T-helper 1 cell (primary cell): ENCODE results near the gene PHAF1.

ENCODE experiments used
- DNase-seq, 5 donors: peaks; one replicate each; pipeline ENCODE4 v3.0.0-alpha.2; 2012 to 2020
- total RNA-seq, 4 donors: gene quantifications; one replicate each; lab custom pipeline; 2026; lab: John Stamatoyannopoulos, UW

PHAF1 gene
- 15.9 to 29.7 (median 27.5) reads per million in 4 donors for total RNA-seq

DNA sequence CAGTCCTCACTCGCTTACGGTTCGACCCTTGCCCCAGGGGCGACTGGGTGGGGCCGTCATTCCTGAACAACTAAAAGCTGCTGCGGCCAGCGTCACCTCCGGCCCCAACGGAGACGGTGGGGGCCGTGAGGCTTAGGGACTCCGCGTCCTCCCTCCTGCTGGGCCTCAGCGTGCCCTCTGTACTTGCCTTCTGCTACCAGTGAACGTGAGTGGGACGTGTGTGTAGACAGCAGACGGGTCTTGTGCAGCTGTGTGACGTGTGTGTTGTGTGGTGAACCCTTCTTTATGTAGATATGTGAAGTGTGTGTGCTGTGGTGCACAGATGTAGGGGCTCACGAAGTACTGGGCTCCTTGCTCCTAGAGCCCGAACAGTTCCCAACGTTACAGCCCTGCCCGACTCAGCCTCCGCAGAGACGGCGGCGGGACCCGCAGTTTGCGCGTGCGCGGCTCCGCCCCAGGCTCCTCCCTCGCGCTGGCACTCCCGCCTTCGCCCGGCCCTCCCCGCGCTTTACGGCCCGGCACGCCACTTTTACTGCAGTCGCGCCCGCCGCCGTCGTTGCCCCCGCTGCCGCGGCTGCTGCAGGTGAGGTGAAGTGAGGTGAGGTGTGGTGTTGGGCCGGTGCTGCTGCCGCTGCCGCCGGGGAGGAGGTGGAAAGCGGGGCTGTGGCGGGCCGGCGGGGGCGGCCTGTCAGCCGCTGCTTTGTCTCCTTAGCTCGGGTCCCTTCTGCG is at the start of gene PHAF1:
Gene PHAF1, plus strand, starts transcription at position 535 of the 729 bp plus-strand sequence. CDS start 235 bp downstream, outside the sequence.
- DNase-seq = peak; percentile 92 to 96 (median 94)

DNA sequence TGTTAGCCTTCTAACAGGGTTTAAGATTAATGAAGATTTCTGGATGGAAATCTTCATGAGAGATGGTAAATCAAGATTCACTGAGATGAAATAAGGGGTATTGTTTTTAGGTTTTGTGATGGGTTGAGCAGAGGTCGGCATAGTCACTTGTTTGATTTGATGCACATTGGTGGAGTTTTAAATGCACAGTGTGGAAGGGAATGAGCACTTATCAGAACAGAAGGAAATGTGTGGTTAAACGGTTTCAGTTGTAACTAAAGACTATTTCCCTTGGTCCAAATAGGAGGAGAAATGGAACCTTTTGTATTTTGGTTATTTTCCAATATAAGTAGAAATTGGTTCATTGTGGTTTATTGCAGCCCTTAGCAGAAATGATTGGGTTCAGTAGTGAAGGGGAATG is 46.7 kb upstream of the PHAF1 start:
- DNase-seq = no peak

DNA sequence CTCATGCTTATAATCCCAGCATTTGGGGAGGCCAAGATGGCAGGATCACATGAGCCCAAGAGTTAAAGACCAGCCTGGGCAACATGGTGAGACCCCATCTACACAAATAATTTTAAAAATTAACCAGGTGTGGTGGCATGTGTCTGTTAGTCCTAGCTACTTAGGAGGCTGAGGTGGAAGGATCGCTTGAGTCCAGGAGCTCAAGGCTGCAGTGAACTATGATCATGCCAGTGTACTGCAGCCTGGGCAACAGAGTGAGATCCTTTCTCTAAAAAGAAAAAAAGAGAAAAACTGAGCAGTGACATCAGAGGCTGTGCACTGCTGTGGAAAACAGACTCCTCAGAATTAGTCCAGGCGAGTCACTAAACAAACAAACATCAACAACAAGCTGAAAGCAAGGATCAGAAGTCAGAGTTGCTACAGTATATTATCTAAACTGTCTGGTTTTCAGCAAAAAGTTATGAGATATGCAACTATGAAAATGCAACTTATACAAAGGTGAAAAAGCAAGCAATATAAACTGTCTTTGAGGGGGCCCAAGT is 41.5 kb upstream of the PHAF1 start:
- DNase-seq = no peak

DNA sequence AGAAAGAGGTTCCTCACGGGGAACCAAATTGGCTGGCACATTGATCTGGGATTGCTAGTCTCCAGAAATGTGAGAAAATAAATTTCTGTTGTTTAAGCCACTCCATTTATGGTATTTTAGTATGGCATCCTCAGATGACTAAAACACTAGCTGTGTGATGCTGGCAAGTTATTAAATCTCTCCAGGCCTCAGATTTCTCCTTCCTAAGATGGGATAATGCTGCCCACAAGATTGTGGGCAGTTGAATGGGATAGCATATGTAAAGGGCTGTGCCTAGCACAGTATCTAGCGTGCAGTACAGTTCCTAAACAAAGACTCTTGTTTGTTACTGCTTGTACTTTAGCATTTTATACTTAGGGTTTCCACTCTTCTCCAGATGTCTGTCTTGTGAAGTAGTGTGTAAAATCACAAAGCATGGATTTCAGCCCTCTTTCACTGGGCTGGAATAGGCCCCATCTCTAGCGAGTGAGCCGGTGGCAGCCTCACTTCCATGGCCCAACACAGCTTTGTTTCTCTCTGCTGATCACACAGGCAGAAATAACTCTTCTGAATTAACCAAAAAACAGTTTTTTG is 38.2 kb upstream of the PHAF1 start:
- no peak for DNase-seq

DNA sequence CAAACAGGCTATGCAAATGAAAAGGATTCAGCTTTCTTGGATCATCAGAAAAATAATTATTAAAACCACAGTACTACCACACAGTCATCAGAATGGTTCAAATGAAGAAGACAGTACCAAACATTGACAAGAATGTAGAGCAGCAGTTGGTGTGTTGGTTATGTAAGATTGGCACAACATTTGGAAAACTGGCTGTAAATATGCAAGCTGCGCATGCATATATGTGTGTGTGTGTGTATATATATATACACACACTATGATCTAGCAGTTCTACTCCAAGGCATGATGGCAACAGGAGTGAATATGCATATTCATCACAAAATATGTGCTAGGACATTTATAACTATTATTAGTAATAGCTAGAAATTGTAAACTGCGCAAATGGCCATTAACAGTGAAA is 34.4 kb upstream of the PHAF1 start:
- no peak for DNase-seq

DNA sequence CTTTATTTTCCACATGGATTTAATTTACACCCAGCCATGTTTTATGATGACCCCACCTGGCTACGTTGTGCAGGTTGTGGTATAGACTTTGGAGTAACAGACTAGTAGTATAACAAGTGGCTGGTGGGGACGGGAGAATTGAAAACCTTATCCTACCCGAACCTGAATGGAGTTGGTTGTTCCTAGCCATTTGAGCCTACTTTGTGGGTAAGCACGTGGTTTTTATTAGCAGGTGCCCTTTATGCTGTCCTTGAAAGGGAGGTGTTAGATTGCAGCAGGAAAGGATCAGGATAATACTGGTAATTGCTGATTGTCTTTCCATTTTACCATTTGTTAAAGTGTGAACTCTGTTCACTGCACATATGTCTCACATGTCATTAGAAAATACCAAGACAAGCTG is 31.9 kb upstream of the PHAF1 start:
- DNase-seq = no peak

DNA sequence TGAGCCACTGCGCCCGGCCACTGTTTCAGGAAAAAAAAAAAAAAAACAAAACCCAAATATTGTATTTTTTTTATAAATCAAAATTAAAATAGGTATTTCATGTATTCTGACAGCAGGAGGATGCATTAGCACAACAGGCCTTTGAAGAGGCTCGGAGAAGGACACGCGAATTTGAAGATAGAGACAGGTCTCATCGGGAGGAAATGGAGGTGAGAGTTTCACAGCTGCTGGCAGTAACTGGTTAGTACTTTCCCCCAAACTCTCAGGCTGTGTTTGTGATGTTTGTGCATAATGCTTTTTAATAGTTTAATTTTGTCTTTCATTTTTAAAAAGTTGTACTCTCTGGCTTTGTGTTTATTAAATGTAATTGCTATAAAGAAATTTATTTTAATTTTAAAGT is 27.6 kb upstream of the PHAF1 start:
- no peak for DNase-seq

DNA sequence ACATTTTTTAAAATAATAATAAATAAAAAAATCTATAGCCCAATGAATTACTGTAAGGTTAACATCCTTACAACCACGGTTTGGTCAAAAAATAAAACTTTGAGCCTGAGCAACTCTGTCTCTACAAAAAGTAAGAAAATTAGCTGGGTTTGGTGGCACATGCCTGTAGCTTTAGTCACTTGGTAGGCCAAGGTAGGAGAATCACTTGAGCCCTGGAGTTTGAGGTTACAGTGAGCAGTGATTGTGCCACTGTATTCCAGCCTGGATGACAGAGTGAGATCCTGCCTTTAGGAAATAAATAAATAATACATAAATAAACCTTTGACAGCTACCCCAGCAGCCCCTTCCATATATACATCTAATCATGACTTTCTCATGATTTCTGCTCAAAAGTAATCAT is 26.9 kb upstream of the PHAF1 start:
- DNase-seq = no peak

DNA sequence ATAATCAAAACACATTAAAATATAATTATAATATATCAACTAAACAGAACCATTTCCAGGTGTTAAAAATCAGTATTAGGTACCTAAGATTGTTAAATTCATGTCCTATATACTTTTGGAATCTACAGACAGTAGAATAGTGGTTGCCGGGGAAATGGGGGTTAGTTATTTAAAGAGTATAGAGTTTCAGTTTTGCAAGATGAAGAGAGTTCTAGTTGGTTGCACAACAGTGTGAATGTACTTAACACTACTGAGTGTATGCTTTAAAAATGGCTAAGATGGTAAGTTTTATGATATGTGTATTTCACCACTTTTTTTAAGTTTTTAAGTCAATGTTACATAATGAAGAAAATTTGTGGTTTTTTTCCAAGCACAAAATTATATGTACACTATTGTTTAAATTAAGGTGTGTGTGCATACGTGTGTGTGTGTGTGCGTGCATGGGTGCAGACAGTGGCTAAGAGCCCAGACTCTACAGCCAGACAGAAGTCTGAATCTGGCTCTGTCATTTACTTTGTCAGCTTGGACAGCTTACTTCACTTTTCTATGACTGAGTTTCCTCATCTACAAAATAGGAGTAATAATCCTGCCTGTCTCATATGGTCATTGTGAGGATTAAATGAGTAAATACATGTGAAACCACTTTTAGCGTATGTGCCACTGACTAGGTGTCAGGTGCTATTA is 25.3 kb upstream of the PHAF1 start:
- no peak for DNase-seq

DNA sequence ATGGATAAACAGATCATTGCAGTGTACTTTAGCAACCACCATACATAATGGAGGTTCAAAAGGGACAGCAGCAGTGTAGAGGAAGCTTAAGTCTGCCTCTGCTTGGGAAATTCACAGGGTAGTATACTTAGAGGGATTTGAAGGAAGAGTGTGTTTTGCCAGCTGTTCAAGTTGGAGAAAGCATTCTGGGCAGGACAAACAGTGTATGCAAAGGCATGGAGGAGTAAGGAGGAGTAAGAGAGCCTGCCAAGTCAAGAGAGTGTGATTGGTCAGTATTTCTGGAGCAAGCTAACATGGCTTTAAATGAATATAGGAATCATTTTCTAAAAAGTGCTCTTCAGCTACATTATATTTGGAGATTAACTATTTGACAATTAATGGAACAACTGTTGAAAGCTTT is 22.9 kb upstream of the PHAF1 start:
- DNase-seq = no peak

DNA sequence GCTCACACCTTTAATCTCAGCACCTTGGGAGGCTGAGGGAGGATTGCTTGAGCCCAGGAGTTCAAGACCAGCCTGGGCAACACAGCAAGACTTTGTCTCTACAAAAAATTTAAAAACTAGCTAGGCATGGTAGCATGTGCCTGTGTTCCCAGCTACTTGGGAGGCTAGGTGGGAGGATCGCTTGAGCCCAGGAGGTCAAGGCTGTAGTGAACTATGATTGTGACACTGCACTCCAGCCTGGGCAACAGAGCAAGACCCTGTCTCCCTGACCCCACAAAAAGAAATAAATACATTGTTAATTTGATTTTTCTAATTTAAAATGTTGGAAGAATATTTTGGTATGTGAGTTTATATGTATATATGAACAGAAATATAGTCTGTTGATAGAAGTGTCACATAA is 22.4 kb upstream of the PHAF1 start:
- DNase-seq = no peak

DNA sequence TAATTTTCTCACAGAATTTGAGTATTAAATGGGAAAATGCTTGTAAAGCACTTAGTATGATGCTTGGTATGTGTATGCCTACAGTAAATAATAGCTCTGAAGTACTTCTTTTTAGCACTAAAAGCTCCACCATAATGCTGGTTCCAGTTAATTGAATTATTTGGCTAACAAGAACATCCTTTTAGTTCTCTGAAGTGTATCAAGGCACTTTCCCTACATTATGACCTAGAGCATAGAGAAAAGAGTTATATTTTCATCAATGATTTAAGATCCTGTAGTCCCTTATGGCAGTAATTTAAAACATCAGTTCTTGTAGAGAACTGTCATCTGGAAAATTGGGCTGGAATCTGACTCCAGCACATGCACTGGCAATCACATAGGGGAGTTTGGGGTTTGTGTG is 21.9 kb upstream of the PHAF1 start:
- no peak for DNase-seq

DNA sequence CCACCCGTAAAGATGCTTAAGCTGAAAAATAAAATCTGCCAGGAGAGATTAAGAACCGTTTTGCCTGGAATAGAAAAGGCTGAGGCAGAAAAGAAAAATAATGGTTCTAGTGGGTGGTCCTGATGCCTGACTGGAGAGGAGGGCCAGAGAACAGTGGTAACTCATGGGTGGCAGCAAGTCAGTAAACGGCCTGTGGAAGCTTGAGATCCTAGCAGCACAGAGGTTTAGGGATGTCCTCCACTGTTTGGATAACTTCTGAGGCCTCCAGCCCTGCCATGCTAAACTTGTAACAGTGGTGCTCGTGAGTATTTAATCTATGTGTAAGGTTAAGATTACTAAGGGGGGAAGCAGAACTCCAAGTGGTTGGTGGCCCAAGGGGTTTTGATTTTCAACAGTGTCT is 21.2 kb upstream of the PHAF1 start:
- no peak for DNase-seq

DNA sequence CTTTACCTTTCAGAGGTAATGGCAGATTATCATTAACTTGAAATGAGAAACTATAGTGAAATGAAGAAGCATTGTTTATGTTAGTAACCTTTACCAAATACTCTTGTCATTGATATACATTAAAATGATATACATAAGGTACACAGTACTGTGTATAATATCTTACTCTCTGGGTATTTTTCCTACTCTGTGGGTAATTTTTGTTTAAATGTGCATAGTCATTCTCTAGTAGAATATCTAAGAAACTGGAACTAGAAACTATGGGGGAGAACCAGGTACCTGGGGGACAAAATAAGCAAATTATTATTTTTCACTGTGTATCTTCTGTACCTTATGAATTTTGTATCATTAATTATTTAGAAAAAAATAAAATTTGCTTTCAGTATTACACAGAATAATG is 20.6 kb upstream of the PHAF1 start:
- no peak for DNase-seq

DNA sequence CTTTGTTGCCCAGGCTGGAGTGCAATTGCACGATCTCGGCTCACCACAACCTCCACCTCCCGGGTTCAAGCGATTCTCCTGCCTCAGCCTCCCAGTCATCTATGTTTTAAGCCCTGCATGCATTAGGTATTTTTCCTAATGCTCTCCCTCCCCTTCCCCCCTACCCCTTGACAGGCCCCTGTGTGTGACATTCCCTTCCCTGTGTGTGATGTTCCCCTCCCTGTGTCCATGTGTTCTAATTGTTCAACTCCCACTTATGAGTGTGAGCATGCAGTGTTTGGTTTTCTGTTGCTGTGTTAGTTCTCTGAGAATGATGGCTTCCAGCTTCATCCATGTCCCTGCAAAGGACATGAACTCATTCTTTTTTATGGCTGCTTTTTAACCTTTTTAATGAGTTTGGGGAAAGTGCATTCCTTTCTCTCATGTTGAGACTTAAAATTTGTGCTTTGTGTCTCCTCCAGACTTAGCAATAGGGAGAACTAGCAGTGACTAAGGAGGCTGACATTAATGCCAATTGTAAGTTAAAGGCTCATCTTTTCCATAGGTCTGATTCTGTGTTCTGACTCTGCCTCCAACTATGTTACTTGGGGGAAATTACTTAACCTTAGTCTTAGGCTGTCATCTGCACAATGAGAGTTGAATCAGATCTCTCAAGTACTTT is 17.7 kb upstream of the PHAF1 start:
- DNase-seq = no peak

DNA sequence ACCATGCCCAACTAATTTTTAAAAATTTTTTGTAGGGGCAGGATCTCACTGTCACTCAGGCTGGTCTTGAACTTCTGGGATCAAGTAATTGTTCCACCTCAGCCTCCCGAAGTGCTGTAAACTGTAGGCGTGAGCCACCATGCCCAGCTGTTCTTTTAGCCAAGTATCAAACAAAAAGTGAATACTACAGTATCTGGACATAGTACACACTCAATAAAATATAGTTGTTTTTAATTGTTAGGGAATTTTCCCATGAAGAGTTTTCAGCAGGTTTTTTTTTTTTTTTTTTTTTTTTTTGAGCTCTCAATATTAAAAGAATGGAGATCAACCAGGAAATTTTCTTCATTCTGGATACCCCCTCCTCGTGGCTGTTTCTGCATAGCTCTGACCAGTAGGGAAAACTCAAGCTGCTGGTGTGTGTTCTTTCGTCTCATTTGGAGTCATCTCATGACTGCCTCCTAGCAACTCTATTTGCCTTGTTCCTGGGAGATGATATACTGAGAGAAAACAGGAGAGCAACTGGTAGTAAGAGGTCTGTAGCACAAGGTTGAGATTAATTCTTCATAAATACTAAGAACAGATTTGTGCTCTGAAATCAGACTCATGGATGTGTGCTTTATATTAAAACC is 16.5 kb upstream of the PHAF1 start:
- no peak for DNase-seq

DNA sequence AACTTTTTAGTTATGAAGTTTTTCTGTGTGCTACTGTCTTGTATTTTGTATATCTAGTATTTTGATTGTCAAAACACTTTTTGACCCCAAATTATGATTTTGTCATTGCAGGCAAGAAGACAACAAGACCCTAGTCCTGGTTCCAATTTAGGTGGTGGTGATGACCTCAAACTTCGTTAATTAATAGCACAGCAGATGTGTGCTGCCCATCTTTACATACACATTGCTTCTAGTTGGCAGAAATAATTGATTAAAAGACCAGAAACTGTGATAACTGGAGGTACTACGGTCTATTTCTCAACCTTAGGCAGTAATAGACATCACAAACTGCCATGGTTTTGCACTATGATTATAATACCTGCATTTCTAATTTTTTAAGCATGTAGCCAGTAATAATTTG is 11.1 kb upstream of the PHAF1 start:
- no peak for DNase-seq

DNA sequence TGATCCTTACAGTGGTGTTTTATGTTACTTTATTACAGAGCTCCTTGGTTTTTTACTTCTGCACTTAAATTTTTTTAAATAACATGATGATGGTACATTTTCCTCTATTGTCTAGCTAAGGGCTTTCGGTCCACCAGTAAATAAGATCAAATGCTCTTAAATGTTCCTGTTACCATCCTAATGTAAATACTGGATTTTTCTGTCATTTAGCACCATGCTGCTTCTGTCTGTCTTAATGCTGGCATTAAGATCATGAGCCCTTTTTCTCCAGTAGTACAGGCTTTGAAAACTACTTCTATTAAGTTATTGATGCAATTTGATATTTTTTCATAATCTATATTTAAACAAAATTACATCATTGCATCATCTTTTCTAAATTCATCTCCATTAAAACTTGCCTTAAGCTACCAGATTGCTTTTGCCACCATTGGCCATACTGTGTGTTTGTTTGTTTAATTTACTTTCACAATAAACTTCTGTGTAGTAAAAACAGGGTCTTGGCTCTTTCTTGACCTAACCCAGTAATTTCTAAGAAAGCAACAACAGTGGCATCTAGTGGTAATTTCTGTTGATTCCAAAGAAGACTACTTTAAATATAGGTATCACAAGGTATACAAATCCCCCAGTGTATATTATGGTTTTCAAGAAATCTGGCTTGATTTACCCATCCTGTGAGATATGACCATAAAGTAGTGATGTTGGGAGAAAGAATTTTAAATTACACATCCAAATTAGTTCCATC is 9.0 kb upstream of the PHAF1 start:
- DNase-seq = peak in 1 of 5 donors; percentile 20

DNA sequence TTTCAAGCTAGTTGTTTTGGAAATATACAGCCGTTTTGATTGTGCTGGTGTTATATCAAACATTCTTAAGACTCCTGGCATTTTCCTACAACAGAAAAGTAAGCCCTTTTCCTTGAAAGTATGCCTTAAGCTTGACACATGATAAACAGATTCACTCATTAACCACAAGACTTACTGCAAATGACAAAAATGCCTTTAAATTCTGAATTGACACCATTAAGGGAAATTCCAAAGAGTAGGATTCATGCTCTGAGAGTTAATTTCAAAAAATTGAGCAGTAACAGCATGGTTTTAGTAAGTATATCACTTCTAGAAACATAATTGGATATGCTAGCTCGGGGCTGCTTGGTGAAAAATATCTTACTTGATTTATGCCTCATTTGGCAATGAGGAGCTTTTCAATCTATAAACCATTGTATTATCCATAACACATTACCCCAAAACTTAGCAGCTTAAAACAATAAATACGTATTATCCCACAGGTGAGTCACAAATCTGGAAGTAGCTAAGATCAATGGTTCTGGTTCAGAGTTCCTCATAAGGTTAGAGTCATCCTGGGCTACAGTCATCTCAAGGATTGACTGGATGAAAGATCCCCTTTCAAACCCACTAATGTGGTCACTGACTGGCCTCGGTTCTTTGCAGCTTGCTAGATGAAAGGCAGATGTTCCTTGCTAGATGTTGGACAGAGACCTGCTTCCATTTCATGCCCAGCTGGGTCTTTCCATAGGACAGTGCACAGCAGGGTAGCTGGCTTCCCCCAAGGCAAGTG is 8.2 kb upstream of the PHAF1 start:
- DNase-seq = no peak

DNA sequence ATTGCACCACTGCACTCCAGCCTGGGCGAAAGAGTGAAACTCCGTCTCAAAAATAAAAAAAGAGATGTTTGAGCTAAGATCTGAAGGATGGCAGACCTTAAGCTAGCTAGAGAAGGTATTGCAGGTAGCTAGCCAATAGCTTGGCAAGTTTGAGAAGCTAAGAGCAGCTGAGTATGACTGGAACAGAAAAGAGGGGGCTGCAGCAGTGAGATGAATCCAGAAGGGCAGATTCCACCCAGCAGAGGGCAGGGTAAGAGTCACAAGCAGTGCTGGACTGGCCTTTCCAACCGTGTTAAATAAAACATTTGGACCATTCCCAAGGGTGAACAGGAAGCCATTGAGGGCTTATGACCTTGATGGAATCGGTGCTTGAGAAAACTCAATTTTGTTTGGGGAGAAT is 5.7 kb upstream of the PHAF1 start:
- no peak for DNase-seq

DNA sequence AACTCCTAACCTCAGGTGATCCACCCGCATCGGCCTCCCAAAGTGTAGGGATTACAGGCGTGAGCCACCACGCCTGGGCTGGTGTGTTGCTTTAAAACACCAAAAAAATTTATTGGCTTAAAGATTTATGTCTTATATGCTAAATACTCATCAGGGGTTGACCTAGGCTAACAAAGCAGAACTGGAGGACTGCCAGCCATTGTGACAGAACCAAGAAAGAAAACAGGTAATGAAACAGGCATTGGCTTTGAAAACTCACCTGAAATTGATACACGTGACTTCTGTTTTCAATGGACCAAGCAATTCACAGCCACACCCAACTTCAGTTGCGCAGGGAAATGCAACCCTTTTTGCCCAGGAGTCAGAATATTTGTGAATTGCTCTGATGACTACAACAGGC is 4.9 kb upstream of the PHAF1 start:
- no peak for DNase-seq
